GM23338 (cell line): Measurements from ENCODE around the gene RFX4. TPM values are rescaled to one million over a fixed set of nuclear protein-coding genes. Genes with fewer than 3 reads are reported as not detected.

Source experiments
- ATAC-seq: fragments of 200-7000 bp; cut with Tn5 transposase; 3 replicates; pipeline ENCODE4 v1.9.1; 2020
- DNase-seq: peaks from one replicate; pipeline ENCODE4 v3.0.0-alpha.2; 2015; ENCODE audit warnings: low spot score
- H2AFZ ChIP-seq: fragments of 200-600 bp; sonication (generic); 2 replicates; pipeline ENCODE4 v1.8.0; 2016; ENCODE audit warnings: antibody characterized with exemption, mild to moderate bottlenecking, moderate library complexity
- H3F3A ChIP-seq: fragments of 200-600 bp; sonication (generic); replicated peaks from 2 replicates; pipeline ENCODE4 v1.8.0; 2017; ENCODE audit warnings: antibody characterized with exemption, mixed run types, low read depth
- H3K27ac ChIP-seq: fragments of 200-600 bp; sonication (generic); 2 replicates; pipeline ENCODE4 v1.6.1; 2016; ENCODE audit warnings: low read depth
- H3K27me3 ChIP-seq: fragments of 200-600 bp; sonication (generic); 2 replicates; pipeline ENCODE4 v1.8.0; 2016; ENCODE audit warnings: mild to moderate bottlenecking, mixed run types, moderate library complexity; ENCODE audit not compliant: insufficient read depth
- H3K36me3 ChIP-seq: fragments of 200-600 bp; sonication (generic); 2 replicates; pipeline ENCODE4 v1.8.0; 2016; ENCODE audit warnings: mild to moderate bottlenecking; ENCODE audit not compliant: insufficient read depth
- H3K4me1 ChIP-seq: fragments of 200-600 bp; sonication (generic); 2 replicates; pipeline ENCODE4 v1.8.0; 2016; ENCODE audit warnings: mild to moderate bottlenecking, moderate library complexity; ENCODE audit not compliant: insufficient read depth
- H3K4me2 ChIP-seq: fragments of 200-600 bp; sonication (generic); 2 replicates; pipeline ENCODE4 v1.7.1; 2017; ENCODE audit warnings: mixed run types
- H3K4me3 ChIP-seq: fragments of 200-600 bp; sonication (generic); 2 replicates; pipeline ENCODE4 v1.6.1; 2016; ENCODE audit warnings: mixed run types
- H3K79me2 ChIP-seq: fragments of 200-600 bp; sonication (generic); replicated peaks from 2 replicates; pipeline ENCODE4 v1.8.0; 2017; ENCODE audit warnings: mild to moderate bottlenecking; ENCODE audit not compliant: insufficient read depth
- H3K9me2 ChIP-seq: fragments of 200-600 bp; sonication (generic); 2 replicates; pipeline ENCODE4 v1.8.0; 2017; ENCODE audit not compliant: insufficient read depth
- H4K20me1 ChIP-seq: fragments of 200-600 bp; sonication (generic); replicated peaks from 2 replicates; pipeline ENCODE4 v1.8.0; 2017; ENCODE audit warnings: mild to moderate bottlenecking; ENCODE audit not compliant: insufficient read depth
- H3K27ac Mint-ChIP-seq: 2 replicates; pipeline ENCODE4 v1.8.0; 2020; ENCODE audit warnings: inconsistent platforms, mild to moderate bottlenecking, moderate library complexity, mixed read lengths
- H3K27me3 Mint-ChIP-seq: 3 replicates; pipeline ENCODE4 v1.8.0; 2022; ENCODE audit warnings: low read depth, mild to moderate bottlenecking, moderate library complexity, mixed read lengths, inconsistent platforms; ENCODE audit not compliant: insufficient read depth, poor library complexity
- H3K36me3 Mint-ChIP-seq: 3 replicates; pipeline ENCODE4 v1.8.0; 2021; ENCODE audit warnings: low read depth, mild to moderate bottlenecking, inconsistent platforms, moderate library complexity, mixed read lengths
- H3K4me1 Mint-ChIP-seq: 3 replicates; pipeline ENCODE4 v1.8.0; 2020; ENCODE audit warnings: mild to moderate bottlenecking, inconsistent platforms, mixed read lengths
- H3K4me3 Mint-ChIP-seq: 3 replicates; pipeline ENCODE4 v1.8.0; 2021; ENCODE audit warnings: moderate library complexity, mild to moderate bottlenecking, inconsistent platforms, mixed read lengths
- H3K9me3 Mint-ChIP-seq: 3 replicates; pipeline ENCODE4 v1.8.0; 2020; ENCODE audit warnings: moderate library complexity, mild to moderate bottlenecking, inconsistent platforms, mixed read lengths
- CREB1 ChIP-seq: fragments of 250-450 bp; sonication (Bioruptor Pico); IDR thresholded peaks from 2 replicates; pipeline ENCODE4 v1.5.0; 2020; ENCODE audit warnings: low read depth, mild to moderate bottlenecking, moderate library complexity
- CTCF ChIP-seq, 2 experiments: fragments of 200-600 bp in 1 of 2; sonication (generic) in 1 of 2; conservative IDR thresholded peaks; 2 replicates each; pipeline versions ENCODE4 v1.5.1 to v1.6.1; 2016 to 2017; ENCODE audit warnings: antibody characterized with exemption in 2 of 2, low read depth in 2 of 2, mild to moderate bottlenecking in 2 of 2, moderate library complexity in 1 of 2
- ETS1 ChIP-seq: IDR thresholded peaks from 2 replicates; pipeline ENCODE4 v1.6.1; 2016; ENCODE audit warnings: antibody characterized with exemption
- EZH2 ChIP-seq: fragments of 200-600 bp; sonication (generic); IDR thresholded peaks from one replicate; pipeline ENCODE4 v1.8.0; 2017; ENCODE audit warnings: antibody characterized with exemption, mild to moderate bottlenecking, low read depth; ENCODE audit not compliant: unreplicated experiment
- EZH2phosphoT487 ChIP-seq: fragments of 200-600 bp; sonication (generic); IDR thresholded peaks from one replicate; pipeline ENCODE4 v1.8.1; 2018; ENCODE audit warnings: antibody characterized with exemption; ENCODE audit not compliant: unreplicated experiment
- JUNB ChIP-seq: IDR thresholded peaks from one replicate; pipeline ENCODE4 v1.6.1; 2016; ENCODE audit warnings: antibody characterized with exemption; ENCODE audit not compliant: unreplicated experiment
- NANOG ChIP-seq: IDR thresholded peaks from 2 replicates; pipeline ENCODE4 v1.6.1; 2016; ENCODE audit warnings: antibody characterized with exemption, borderline replicate concordance
- POLR2AphosphoS5 ChIP-seq: IDR thresholded peaks from 2 replicates; pipeline ENCODE4 v1.6.1; 2016; ENCODE audit warnings: antibody characterized with exemption, low read depth
- STAT1 ChIP-seq: IDR thresholded peaks from one replicate; pipeline ENCODE4 v1.6.1; 2016; ENCODE audit warnings: antibody characterized with exemption; ENCODE audit not compliant: unreplicated experiment
- ZNF114 ChIP-seq: fragments of 250-450 bp; sonication (Bioruptor Pico); IDR thresholded peaks from 2 replicates; pipeline ENCODE4 v1.5.0; 2020; ENCODE audit warnings: mild to moderate bottlenecking, moderate library complexity
- ZNF331 ChIP-seq: fragments of 250-450 bp; sonication (Bioruptor Pico); IDR thresholded peaks from 2 replicates; pipeline ENCODE4 v1.5.0; 2020; ENCODE audit warnings: low read depth, mild to moderate bottlenecking, moderate library complexity
- ZNF462 ChIP-seq: fragments of 250-450 bp; sonication (Bioruptor Pico); IDR thresholded peaks from 2 replicates; pipeline ENCODE4 v1.5.0; 2020; ENCODE audit warnings: mild to moderate bottlenecking, moderate library complexity
- polyA plus RNA-seq: library from polyadenylated mRNA; unstranded; fragments of >200 nt; fragmentation: Nextera tagmentation; extraction: Ambion mirVana; gene quantifications from 2 replicates; pipeline ENCODE4 v1.2.1, GENCODE V29; 2016
- total RNA-seq: library from RNA; depleted of rRNA; stranded (reverse); fragments of >200 nt; shearing (Covaris generic); gene quantifications from 2 replicates; pipeline ENCODE4 v1.2.3, GENCODE V29; 2014
- TF ChIP-seq, protein P1 (sequence below): IDR thresholded peaks from one replicate; pipeline ENCODE4 v1.6.1; 2018; ENCODE audit warnings: antibody characterized with exemption; ENCODE audit not compliant: unreplicated experiment

The RFX4 gene
- total and polyA plus RNA-seq, 2 experiments from 2014 or later: 0.23 TPM; not detected in 1

- H3K79me2 ChIP-seq: no peaks in the 10 kb centered on the region
- no peak for DNase-seq
- H3K27me3 ChIP-seq: no peaks in the 10 kb centered on the region
- H3K27me3 Mint-ChIP-seq: peaks cover 6% of the 10 kb centered on the region
- no peaks in the 10 kb centered on the region for H3K9me2 ChIP-seq
- H3K36me3 Mint-ChIP-seq: no peaks in the 10 kb centered on the region
- peaks cover 4% of the 10 kb centered on the region; the same call in 2 of the 3 replicates for H3K4me1 Mint-ChIP-seq
- no peak overlapping the region for H3K27ac Mint-ChIP-seq
- no peaks in the 10 kb centered on the region for H4K20me1 ChIP-seq
- H3F3A ChIP-seq: no peaks in the 10 kb centered on the region
- H3K36me3 ChIP-seq: no peaks in the 10 kb centered on the region
- no peak overlapping the region for H2AFZ ChIP-seq
- no peaks in the 10 kb centered on the region for H3K9me3 Mint-ChIP-seq
- no peaks in the 10 kb centered on the region for H3K4me1 ChIP-seq
- H3K4me3 Mint-ChIP-seq: no peak overlapping the region
- no peak overlapping the region for H3K27ac ChIP-seq
- TF ChIP-seq CTCF (conservative IDR thresholded peaks at IDR 0.05; ENCODE audit: low read depth in 2 of 2): no peak
- TF ChIP-seq JUNB: no peak
- TF ChIP-seq CREB1 (CRISPR knock-in tag): no peak
- TF ChIP-seq EZH2: no peak
- no peak for TF ChIP-seq ZNF114 (CRISPR knock-in tag)
- no peak for TF ChIP-seq ETS1
- TF ChIP-seq STAT1: no peak
- TF ChIP-seq ZNF462: no peak
- TF ChIP-seq, protein P1, sequence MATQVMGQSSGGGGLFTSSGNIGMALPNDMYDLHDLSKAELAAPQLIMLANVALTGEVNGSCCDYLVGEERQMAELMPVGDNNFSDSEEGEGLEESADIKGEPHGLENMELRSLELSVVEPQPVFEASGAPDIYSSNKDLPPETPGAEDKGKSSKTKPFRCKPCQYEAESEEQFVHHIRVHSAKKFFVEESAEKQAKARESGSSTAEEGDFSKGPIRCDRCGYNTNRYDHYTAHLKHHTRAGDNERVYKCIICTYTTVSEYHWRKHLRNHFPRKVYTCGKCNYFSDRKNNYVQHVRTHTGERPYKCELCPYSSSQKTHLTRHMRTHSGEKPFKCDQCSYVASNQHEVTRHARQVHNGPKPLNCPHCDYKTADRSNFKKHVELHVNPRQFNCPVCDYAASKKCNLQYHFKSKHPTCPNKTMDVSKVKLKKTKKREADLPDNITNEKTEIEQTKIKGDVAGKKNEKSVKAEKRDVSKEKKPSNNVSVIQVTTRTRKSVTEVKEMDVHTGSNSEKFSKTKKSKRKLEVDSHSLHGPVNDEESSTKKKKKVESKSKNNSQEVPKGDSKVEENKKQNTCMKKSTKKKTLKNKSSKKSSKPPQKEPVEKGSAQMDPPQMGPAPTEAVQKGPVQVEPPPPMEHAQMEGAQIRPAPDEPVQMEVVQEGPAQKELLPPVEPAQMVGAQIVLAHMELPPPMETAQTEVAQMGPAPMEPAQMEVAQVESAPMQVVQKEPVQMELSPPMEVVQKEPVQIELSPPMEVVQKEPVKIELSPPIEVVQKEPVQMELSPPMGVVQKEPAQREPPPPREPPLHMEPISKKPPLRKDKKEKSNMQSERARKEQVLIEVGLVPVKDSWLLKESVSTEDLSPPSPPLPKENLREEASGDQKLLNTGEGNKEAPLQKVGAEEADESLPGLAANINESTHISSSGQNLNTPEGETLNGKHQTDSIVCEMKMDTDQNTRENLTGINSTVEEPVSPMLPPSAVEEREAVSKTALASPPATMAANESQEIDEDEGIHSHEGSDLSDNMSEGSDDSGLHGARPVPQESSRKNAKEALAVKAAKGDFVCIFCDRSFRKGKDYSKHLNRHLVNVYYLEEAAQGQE: no peak
- TF ChIP-seq NANOG: no peak
- TF ChIP-seq ZNF331 (CRISPR knock-in tag): no peak
- TF ChIP-seq POLR2AphosphoS5: no peak
- no peak for TF ChIP-seq EZH2phosphoT487
- H3K4me3 ChIP-seq: no peak overlapping the region
- H3K4me2 ChIP-seq: no peak overlapping the region
- no peak for ATAC-seq
Measured at GRCh38 chr12:106633451-106633823, 50.6 kb downstream of the RFX4 start.
